GM18508 (cell line): Measurements from ENCODE around the gene C2CD2L.
"Not testable (repeated sequence)": the region's sequence is repeated elsewhere in the genome, so short reads cannot be mapped to it uniquely, and the experiment has no call there.

ENCODE experiments used
- ATAC-seq: cut with Tn5 transposase; IDR thresholded peaks from one replicate; pipeline ENCODE4 v1.9.1; 2021; ENCODE audit warnings: moderate number of reproducible peaks; ENCODE audit not compliant: insufficient read depth, unreplicated experiment

C2CD2L gene

DNA sequence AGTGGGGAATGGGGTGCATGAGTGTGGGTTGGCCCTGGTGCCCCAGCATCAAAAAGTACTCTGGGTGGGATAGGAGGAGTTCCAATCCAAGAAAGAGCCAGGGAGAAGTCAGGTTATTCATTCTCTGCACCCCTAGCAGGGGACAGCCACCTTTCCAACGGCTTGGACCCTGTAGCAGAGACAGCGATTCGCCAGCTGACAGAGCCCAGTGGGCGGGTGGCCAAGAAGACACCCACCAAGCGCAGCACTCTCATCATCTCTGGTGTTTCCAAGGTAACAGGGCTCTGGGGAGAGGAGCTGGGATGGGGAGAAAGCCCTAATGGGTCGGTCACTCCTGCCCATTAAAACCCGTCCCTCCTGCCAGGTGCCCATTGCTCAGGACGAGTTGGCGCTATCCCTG, 6.6 kb downstream of the C2CD2L start:
- ATAC-seq, result no peak

DNA sequence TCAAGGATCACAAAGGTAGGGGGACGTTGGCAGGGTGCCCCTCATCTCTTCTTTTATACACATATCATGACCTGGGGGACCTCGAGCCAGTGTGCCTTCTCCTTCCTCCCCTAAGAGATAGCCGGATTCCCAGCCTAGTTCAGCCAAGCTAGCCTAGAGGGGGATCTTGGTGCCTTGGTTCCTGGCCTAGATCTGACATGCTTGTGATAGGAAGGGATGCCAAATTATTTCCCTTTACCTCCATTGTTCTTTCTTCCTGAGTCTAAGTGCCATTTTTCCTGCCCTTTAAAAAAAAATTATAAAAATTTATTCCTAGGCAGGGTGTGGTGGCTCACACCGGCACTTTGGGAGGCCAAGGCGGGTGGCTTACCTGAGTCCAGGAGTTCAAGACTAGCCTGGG, 7.2 kb downstream of the C2CD2L start:
- ATAC-seq, result no peak

DNA sequence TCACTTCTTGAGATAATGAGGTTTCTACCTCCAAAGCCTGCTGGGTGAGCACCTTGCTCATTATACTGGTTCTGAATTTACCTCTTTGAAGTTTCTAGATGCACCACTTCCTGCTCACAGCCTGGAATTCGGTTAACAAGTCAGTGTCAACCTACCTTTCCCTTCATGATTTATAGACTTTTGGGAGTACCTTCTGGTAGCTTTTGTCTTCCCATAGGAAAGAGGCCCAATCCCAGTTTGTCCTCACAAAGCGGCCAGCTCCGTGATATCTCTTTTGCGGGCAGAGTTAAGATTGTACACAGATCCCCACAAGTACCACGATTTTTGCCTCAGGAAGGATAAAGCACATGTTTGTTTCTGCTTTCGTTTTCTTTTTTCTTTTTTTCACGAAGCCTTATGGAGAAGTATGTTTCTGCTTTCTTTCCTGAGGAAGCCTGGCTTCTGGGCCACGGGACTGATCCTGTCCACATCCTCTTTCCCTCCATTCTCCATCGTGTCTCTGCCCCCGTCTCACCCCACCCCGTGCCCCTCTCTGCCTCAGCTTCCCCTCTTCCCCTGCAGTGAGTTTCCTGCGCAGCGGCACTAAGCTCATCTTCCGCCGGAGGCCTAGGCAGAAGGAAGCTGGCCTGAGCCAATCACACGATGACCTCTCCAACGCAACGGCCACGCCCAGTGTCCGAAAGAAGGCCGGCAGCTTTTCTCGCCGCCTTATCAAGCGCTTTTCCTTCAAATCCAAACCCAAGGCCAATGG, 8.5 kb downstream of the C2CD2L start:
- ATAC-seq, result no peak

DNA sequence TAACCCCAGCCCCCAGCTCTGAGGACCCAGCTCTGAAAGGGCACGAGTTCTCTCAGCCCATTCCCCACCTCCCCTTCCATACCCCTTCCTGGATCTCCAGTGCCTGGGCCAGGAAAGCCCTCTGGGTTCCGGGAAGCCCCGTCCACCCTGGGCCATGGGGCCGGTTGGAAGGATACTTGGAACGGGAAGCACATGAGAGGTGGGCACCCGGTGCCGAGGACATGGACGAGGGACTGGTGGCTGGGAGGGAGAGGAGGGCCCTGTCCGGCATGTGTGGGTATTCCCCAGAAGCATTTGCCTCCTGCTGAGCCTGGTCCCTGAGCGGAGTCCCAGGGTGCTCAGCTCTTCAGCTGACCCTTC, 9.1 kb downstream of the C2CD2L start:
- ATAC-seq, result no peak

DNA sequence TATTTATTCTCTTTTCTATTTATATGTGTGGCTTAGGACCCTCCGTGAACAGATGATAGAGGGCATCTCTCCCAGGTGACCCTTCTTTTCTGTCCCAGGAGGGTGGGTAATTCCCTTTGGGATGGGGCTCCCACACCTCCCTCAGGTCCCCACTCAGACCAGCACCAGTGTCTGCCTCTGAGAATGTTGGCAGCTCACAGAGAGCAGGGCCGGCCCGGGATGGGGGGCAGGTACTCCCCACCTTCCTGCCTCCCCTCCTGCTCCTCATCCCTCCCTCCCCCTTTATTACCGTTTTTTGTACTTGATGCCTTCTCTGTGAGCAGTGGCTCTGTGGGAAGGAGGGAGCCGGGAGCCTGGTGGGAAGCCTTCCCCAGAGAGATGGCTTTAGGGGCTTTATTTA, 9.5 kb downstream of the C2CD2L start:
- ATAC-seq, result no peak

DNA sequence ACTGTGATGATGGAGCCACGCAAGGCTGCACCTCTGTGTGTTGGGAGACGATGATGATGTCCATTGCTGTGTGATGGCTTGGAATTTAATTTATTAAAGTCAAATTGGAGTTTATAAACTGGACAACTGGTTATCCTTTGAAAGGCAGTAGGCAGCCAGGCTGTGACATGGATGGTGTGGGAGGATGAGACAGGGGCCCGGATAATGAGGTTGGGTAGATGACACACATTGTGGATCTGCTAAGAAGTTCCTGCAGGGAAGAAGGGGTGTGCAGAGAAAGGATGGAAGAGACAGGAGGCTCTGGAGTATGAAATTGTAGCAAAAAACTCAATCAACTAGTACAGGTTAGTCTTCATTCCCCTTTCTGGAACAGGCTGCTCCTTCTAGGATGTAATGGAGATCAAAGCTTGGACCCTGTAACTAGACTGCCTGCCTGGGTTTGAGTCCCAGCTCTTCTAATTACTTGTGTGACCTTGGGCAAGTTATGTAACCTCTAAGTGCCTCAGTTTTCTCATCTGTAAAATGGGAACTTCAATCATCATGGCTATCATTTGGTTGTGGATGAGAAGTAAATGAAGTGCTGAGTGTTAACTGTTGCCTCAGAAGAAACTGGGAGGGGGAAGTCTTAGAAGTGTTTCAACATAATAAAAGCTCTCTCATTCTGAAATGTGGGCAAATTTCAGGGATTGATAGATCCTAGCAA, 10.0 kb downstream of the C2CD2L start:
- ATAC-seq, result no peak

DNA sequence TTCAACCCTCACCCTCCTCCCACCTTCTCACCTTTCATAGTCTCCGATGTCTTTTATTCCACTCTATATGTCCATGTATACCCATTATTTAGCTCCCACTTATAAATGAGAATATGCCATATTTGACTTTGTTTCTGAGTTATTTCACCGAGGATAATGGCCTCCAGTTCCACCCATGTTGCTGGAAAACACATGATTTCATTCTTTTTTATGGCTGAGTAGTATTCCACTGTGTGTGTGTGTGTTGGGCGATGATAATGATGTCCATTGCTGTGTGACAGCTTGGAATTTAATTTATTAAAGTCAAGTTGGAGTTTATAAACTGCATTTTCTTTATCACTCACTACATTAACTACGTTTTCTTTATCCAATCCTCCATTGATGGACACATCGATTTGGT, 11.1 kb downstream of the C2CD2L start:
- ATAC-seq, result no peak

DNA sequence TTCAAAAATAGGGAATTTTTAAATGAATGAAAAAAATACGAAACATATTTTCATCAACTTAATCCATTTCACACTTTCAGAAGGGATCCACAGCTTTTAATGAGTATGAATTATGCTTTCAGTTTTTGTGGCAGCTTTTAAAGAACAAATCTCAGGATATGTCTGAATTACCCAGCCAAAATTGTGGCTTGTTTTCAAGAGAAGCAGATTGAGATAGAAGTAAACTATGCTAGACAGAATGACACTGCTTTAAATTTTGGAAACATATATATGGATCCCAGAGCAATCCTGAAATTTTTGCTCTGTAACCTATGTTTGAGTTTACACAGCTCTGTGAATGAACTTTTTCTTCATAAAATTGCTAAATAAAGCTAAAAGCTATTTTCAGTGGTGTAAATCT, 11.8 kb downstream of the C2CD2L start:
- ATAC-seq, result no peak

DNA sequence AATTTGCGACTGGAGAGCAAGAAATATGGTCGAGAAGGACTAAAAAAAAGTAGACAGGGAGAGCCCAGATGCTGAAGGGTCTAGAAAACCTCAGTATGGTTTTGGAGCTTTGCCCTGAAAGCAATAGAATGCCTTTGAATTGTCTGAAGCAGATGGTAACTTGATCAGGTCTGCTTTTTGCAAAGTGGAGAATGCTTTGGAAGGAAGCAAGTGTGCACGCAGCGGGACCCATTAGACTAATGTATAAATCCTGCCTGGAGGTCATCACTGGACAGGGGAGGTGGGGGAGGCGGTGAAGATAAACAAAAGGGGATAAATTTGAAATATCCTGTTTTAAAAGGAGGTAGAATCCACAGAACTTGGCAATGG, 13.5 kb downstream of the C2CD2L start:
- no peak for ATAC-seq

DNA sequence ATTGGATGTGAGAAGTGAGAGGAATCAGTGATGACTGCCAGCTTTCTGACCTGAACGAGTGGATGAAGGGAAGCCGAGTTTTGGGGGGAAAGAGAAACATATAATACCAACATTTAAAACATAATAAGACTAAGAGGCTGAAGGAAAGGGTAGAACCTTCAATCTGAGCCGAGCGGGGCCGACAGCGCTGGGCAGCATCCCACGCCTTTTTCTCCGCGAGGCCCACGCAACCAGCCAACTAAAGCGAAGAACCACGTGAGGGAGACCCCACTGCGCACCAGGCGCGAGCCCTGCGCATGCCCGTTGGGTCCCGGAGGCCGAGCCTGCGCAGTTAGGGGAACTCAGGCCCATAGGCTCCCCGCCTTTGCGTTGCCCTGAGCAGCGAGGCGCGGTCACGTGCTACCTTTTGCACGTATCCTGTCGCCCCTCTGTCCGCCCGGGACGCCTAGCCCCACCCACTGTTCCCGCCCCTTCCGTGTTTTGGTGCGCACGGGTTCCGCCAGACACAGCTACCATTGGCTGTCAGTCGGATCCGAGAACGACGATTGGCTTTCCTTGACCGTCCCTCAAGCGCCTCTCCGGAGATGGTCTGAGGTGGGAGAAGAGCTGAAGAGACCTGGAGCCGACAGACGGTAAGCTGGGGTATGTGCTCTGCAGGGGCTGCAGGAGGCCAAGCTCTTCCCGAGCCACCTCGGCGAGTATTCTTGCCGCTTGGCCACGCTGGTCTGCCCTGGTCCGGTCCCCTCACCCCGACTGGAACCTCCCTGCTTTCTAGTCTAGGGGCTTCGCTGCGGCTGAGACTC, 14.1 kb downstream of the C2CD2L start, which contains the start of gene HINFP:
Gene HINFP, plus strand, starts transcription at position 573 of the 803 bp plus-strand sequence. CDS start 5,365 bp downstream, outside the sequence.
- ATAC-seq, result peak; percentile 68

DNA sequence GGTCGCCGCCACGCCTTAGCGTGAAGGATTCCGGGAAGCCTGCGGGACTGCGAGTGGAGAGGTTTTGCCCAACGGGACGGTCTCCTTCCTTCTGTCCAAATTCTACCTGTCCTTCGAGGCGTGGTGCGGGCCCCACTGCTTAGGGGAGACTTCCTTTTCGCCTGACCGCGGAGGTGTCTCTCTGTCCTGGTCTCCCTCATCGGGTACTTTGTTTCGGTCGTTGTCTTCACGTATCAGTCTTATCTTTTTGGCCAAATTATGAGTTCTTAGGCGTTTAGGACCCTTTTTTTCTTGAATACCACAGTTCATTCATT, 14.6 kb downstream of the C2CD2L start:
- peak; percentile 8 for ATAC-seq

DNA sequence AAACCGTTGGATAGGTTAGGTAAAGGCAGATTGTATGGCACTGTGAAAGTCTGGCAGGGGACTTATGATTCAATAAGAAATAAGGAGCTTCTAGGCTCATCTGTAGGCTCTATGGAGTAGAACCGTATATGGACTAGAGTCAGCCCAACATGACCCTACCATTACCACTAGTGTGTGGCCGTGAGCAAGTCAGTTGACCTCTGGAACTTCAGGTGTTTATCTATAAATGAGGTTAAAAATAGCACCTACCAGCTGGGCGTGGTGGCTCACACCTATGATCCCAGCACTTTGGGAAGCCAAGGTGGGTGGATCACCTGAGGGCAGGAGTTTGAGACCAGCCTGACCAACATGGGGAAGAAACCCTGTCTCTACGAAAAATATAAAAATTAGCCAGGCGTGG, 18.7 kb downstream of the C2CD2L start:
- ATAC-seq, result no peak

DNA sequence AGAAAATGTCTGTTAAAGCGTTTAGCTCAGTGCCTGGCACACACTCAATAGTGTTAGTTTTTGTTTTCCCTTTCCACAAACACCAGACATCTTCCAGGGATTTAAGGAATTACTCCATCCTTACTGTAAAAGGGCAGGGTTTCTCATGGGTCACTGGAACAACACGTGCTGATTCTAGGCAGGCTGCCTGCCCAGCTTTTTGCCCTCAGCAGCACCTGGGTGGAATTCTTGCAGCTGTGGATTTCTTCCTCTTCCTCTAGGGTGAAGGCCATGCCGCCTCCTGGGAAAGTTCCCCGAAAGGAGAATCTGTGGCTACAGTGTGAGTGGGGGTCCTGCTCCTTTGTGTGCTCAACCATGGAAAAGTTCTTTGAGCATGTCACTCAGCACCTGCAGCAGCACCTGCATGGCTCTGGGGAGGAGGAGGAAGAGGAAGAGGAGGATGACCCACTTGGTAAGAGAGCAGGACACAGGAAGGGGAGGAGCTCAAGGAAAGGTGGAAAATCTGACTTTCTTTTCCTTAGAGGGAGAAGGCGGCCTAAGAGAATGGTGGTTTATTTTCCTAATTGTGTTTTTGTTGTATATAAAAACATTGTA, 19.6 kb downstream of the C2CD2L start:
- ATAC-seq, result no peak

DNA sequence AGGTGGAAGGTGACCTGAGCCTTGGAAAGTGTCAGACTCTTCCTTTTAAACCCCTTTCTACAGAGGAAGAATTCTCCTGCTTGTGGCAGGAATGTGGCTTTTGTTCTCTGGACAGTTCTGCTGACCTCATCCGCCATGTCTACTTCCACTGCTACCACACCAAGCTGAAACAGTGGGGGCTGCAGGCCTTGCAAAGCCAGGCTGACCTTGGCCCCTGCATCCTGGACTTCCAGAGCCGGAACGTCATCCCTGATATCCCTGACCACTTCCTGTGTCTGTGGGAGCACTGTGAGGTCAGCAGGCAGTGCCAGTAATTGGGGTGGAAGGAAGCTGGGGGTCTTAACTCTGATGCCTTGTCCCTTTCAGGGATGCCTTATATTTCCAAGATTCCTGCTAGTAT, 23.5 kb downstream of the C2CD2L start:
- ATAC-seq, result no peak

DNA sequence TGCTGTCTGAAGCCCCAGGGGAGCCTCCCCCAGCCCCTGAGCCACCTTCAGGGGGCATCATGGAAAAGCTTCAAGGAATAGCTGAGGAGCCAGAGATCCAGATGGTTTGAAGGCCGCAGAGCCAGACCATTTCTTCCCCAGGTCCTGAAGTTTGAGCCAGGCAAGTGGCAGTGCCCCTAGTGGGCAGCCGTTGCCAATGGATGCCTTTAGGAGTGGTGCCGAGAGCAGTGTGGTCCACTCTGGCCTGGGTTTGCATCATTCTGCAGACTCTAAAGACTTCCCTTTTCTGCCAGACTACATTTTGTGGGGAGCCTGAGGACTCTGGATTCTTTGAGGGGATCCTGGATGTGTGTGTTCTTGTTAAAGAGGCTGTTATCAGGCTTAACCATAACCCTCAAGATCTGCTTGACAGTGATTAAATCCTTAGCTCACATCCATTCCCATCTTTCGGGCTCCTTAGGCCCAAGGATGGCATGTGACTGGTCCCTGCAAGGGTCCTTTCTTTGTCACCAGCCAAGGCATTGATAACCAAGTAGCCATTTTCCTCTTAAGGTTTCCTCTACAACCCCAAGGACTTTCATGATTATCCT, 27.3 kb downstream of the C2CD2L start:
- no peak for ATAC-seq

DNA sequence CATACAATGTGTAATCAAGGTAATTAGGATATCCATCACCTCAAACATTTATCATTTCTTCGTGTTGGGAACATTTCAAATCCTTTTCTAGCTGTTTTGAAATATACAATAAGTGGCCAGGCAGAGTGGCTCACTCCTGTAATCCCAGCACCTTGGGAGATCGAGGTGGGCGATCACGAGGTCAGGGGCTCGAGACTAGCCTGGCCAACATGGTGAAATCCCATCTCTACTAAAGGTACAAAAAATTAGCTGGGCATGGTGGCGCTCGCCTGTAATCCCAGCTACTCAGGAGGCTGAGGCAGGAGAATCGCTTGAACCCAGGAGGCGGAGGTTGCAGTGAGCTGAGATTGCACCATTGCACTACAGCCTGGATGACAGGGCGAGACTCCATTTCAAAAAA, 32.1 kb downstream of the C2CD2L start:
- not testable (repeated sequence) for ATAC-seq

DNA sequence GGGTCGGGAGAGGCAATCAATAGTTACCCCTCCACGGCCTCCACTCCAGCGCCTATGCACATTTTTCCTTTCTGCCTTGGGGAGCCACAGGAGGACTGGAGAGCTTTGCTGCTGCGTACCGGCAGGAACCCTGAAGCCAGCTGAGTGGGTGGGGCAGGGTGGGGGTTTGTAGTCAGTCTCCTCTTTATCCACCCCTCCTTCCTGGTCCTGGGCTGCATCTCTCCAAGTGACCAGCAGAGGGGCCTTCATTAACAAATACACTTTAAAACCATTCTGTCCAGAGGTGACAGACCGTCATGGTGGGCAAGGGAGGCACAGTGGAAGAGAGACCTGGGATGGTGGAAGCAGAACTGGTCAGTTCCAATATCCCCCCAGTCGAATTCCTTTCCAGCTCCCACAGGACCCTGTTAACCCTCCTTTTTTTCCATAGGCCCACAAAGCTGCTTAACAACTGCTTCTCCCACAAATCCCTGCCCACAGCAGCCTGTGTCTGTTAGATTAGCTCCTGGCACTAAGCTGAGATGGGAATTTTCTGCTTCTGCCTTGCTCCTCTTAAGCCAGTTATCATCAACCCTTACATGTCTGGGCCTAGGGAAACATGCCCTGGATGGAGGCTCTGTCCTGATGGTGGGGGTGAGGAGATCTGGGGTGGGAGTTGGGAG, 37.8 kb downstream of the C2CD2L start:
- ATAC-seq, result no peak

DNA sequence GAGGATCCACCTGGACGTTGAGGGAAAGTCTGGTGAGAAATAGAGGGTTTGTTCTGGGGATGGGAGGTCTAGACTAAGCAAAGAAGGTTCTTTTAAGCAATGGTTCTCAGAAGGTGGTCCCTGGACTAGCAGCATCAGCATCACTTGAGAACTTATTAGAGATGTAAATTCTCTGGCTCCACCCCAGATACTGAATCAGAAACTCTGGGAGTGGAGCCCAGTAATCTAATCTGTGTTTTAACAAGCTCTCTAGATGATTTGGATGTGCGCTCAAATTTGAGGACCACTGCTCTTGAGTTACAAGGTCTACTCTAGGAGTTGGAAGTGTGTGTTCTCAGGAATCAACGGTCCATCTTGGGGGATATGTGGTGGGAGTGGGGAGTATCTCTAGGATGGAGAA, 38.4 kb downstream of the C2CD2L start:
- no peak for ATAC-seq

DNA sequence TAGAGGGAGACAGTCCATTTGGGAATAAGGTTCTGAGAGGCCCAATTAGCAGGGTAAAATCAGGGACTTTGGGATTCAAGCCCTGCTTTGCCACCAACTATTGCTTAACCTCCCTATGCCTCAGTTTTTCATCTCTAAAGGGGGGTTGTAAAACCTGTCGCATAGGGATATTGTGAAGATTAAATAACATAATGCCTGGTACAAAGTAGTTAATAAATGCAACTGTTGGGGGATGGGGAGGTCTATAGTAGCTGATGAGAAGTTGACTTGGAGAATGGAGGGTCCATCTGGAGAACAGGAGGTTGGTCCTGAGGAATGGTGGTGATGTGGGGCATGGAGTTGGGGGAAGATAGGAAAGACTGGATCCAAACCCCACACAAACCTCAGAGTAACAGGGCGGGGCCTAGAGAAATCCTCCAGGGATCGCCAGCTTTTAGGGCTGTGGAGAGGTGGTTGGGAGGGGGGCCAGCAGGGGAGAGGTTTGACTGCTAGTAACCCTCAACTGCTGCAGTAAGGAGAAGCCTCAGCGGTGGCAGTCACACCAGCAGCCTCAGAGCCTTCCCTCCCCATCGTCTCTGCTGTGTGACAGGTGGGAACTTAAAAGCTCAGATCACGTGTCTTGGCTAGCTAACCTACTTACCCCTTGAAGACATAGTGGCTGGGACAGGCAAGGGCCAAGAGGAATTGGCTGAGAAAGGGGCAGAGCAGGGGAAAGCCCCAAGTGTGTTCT, 40.6 kb downstream of the C2CD2L start:
- no peak for ATAC-seq

DNA sequence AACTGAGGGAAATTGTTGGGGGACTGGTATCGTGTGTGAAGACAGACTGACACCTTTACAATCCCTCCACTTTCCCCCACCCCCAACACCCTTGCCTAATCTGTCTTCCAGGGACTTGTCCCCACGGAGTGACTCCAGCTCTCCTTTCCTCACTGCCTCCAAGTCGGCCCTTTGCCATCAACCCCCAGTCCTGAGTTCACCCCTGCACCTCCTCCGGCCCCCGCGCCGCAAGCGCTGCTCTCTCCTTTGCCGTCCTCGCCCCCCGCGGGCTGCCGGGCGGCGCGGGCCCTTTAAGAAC, 41.5 kb downstream of the C2CD2L start:
- no peak for ATAC-seq
